H1 (cell line): ENCODE measurements around the gene APP. TPM values are rescaled to one million over a fixed set of nuclear protein-coding genes. Genes with fewer than 3 reads are reported as not detected.

Experiments used
- EZH2 ChIP-seq: fragments of 200-600 bp; sonication (generic); IDR thresholded peaks from 2 replicates; pipeline ENCODE4 v1.7.1; 2012; ENCODE audit warnings: low read depth, mild to moderate bottlenecking, moderate library complexity, low read length, inconsistent platforms; ENCODE audit not compliant: severe bottlenecking
- KDM1A ChIP-seq: fragments of 200-600, 300-600 bp; sonication (generic); IDR thresholded peaks from 2 replicates; pipeline ENCODE4 v1.7.1; 2016; ENCODE audit warnings: mild to moderate bottlenecking, low read length, borderline replicate concordance
- SP2 ChIP-seq: IDR thresholded peaks from 2 replicates; pipeline ENCODE4 v1.6.1; 2012; ENCODE audit warnings: mild to moderate bottlenecking, low read length, inconsistent platforms
- SP4 ChIP-seq: IDR thresholded peaks from 2 replicates; pipeline ENCODE4 v1.6.1; 2012; ENCODE audit warnings: low read length, inconsistent platforms
- TCF12 ChIP-seq: IDR thresholded peaks from 2 replicates; pipeline ENCODE4 v1.6.1; 2011; ENCODE audit warnings: low read depth, mild to moderate bottlenecking, low read length
- polyA plus RNA-seq, 7 experiments: library from polyadenylated mRNA; depleted of rRNA in 3 of 7; stranded (reverse) in 5 of 7; unstranded in 2 of 7; fragments of >200 nt in 5 of 7; fragments of 200-250 nt in 2 of 7; gene quantifications; 1 replicate in 5 of 7; 2 replicates in 1 of 7; 4 replicates in 1 of 7; pipeline versions ENCODE4 v1.2.1 to v1.2.3, GENCODE V29; 2011 to 2013; ENCODE audit warnings: missing spikeins in 2 of 7, mixed read lengths in 2 of 7
- total RNA-seq: library from RNA; stranded (reverse); fragmentation: NEBNext Ultra II Directional; extraction: Animal tissue kit (Norgen Biotek cat#: 25700); gene quantifications from 2 replicates; pipeline ENCODE4 v1.2.1, GENCODE V29; 2021

The APP gene
- total and polyA plus RNA-seq, 2 of the 8 experiments (the other 6 are each of a cell fraction or from before 2014, with no cell fraction given), result 375 to 551 TPM

DNA sequence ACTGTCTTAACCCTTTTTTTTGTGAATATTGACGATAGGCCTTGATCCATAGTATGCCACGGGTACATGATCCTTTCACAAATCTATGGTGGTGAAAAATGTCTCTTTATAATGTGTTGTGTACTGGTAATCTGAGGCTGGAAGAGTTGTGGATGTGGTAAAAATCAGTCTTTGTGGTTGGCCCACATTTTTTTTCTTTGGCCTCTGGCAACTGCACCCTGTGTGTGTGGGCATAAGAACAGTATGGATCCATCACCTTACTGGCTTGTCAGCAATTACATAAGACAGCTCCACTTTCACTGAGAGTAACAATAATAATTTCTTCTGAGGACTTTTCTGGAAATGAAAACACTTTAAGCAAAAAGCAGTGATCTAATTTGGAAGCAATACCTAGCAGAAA is 334.2 kb downstream of the APP start (continued):
- TF ChIP-seq SP4 (no peak), EZH2 (no peak), KDM1A (no peak), TCF12 (no peak), SP2 (no peak)
